Suprapubic skin (tissue), 4 donors: ENCODE results near the gene SFXN5.

ENCODE experiments used
- CTCF ChIP-seq, 2 donors: fragments of 200-600 bp in 1 of 2; fragments of 450-650 bp in 1 of 2; sonication (generic) in 1 of 2; IDR thresholded peaks; one replicate each; pipeline ENCODE4 v1.5.1; 2016 to 2019; ENCODE audit warnings: antibody characterized with exemption in 2 of 2, mild to moderate bottlenecking in 1 of 2, moderate library complexity in 1 of 2
- EP300 ChIP-seq: sonication (generic); formaldehyde crosslinking; IDR thresholded peaks from one replicate; pipeline ENCODE4 v1.6.1; 2017; ENCODE audit warnings: antibody characterized with exemption
- POLR2A ChIP-seq, 2 donors: fragments of 450-650 bp; IDR thresholded peaks; one replicate each; pipeline ENCODE4 v1.6.1; 2017; ENCODE audit warnings: antibody characterized with exemption in 2 of 2, mild to moderate bottlenecking in 2 of 2, moderate library complexity in 2 of 2
- POLR2AphosphoS5 ChIP-seq, 3 donors: sonication (generic); formaldehyde crosslinking; IDR thresholded peaks; one replicate each; pipeline ENCODE4 v1.6.1; 2017; ENCODE audit warnings: antibody characterized with exemption in 3 of 3

GRCh38 chr2:73116182-73116960, 44.9 kb upstream of the SFXN5 start:
- TF ChIP-seq CTCF (IDR thresholded peaks at IDR 0.05) (no peak), POLR2AphosphoS5 (IDR thresholded peaks at IDR 0.05) (no peak), POLR2A (IDR thresholded peaks at IDR 0.05) (no peak), EP300 (no peak)
